GM18526 (cell line): ENCODE measurements around the gene SUGT1.

ENCODE experiments used
- POLR2A ChIP-seq: IDR thresholded peaks from 3 replicates; pipeline ENCODE4 v1.6.1; 2011; ENCODE audit not compliant: insufficient read length; ENCODE audit errors: extremely low read depth

The SUGT1 gene

DNA sequence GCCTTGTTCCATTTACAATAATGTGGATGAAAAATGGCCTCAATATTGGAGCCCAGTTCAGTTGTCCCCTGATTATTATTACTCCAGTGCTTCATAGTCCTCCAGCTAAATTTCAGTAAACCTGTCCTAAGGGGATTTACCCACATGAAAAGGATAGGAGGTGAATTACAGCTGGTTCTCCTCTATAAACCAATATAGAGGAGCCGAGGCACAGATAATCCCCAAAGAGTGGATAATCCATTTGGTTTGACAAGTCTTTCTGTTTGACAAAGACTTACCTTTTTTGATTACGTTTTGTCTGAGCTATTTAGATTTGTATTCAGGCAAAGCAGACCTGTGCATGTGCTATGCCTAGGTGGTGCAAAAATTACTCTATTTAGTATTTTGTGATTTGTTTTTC, 84.3 kb downstream of the SUGT1 start:
- TF ChIP-seq POLR2A: no peak

DNA sequence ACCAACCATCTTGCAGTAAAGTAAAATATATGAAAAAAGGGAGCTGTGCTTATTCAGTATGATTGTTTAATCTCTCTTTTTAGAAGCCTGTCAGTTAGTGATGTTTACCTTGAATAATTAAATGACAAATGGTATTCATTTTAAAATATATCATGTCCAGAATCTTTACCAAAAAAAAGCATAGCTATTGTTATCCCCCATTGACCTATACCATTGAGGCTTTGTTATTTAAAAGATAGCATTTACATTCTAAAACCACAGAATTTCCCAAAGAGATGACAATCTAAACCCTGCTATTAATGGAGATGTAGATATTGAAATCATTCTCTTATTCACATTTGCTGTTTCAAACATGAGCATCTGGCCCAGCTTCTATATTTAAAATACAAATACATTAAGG, 84.8 kb downstream of the SUGT1 start:
- TF ChIP-seq POLR2A: no peak

DNA sequence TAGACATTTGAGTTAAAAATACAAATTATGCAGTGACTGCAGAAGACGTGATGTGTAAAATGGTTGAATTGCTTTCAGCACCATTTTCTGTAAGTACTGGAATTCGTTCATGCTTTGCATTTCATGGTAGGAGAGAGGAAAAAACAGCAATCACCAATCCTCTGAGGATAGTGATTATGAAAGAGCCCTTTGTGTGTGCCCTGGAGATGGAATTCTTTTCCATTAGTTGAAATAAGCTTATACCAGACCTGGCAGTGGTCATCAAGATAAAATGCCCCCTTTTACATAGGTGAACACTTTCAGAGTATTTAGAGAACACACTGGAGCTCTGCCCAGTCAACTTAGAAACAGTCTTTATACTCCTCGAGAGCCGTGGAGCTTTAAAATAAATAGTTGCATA, 85.3 kb downstream of the SUGT1 start:
- TF ChIP-seq POLR2A: no peak

GRCh38 chr13:52738719-52739467, 86.3 kb downstream of the SUGT1 start:
- TF ChIP-seq POLR2A: no peak

- TF ChIP-seq POLR2A: no peak
Observed at GRCh38 chr13:52739468-52740071, 86.9 kb downstream of the SUGT1 start, which contains the start of gene CNMD. TSS of gene CNMD (minus strand) at chr13:52739820. CDS start at chr13:52739701, 119 bp downstream.

- TF ChIP-seq POLR2A: no peak
Observed at GRCh38 chr13:52743569-52743968, 90.9 kb downstream of the SUGT1 start.

DNA sequence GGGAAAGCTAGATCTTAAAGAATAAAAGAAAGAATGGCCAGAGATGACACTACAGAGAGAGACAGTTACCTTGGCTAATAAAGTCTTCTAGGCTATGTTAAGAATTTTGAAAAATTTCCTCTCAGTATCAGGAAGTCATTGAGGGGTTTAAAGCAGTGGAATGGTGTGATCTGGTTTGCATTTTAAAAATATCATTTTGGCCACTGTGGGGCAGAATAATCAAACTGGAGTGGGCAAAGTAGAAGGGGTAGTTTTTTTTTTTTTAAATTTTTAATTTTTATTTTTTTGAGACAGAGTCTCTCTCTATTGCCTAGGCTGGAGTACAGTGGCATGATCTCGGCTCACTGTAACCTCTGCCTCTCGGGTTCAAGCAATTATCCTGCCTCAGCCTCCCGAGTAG, 91.4 kb downstream of the SUGT1 start:
- TF ChIP-seq POLR2A: no peak

DNA sequence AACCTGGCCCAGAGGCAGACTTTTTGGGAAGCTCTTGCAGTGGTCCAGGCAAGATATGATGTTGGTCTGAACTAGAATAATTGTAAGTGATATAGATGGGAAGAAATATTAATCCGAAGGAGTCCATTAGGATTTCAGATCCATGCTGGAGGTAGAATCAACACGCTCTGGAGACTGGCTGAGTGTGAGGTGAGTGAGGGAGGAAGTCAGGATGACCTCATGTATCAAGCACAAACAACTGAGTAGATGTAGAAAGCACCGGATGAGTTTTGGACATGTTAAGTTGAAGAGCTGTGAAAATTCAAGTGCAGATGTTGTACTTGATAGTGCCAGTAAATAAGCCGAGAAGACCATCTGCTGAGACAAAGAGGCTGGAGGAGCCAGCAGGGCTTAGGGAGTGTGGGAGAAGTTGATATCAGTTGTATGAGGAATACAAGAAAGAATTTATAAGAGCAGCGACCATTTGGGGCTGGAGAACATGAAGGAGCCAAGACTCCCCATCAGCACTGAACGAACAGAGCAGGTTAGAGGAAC, 92.3 kb downstream of the SUGT1 start:
- no peak for TF ChIP-seq POLR2A

DNA sequence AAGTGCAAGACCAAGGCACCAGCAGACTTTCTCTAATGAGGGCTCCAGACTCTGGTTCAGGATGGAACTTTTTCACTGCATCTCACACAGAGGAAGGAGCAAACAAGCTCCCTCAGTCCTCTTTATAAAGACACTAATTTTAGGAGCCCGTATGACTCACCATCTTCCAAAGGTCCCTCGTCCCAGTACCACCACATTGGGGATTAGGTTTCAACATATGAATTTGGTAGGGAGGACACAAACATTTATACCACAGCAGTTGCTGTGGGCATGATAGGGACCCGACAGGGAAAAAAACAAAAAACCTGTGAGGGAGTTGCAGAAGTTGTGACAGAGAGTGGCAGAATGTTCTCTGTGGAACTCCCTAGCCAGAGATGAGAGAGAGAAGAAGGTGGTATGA, 93.5 kb downstream of the SUGT1 start:
- TF ChIP-seq POLR2A: no peak

DNA sequence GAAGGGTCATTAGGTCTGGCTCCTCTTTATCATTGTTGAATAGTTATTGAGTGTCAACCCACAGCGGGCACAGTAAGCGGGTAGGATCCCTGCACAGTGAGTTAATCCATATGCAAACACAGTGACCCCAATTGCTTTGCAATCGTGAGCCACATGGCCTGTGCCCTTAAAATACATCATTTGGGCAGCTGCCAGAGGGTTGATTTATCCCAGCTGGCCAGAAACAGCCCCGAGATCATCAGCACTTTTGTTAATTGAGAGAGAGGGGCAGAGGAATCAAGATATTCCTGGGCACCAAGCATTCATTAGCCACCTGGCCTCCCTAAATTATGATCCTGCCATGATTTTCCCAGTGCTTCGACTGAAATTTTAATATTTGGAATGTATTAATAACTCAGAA, 96.8 kb downstream of the SUGT1 start:
- TF ChIP-seq POLR2A: no peak
